ENCODE data around the gene AGO1.
"Not testable (repeated sequence)": the region's sequence is repeated elsewhere in the genome, so short reads cannot be mapped to it uniquely, and the experiment has no call there.

Gene AGO1

GRCh38 chr1:35888255-35888654 lies 5.2 kb downstream of the AGO1 start:
- Histone ChIP-seq H3K36me3 (ENCODE audit: insufficient read depth) (no peaks in the 10 kb centered on the region), H3K79me2 (ENCODE audit: insufficient read depth, low read depth) (no peaks in the 10 kb centered on the region; the same call in 1 of the 2 replicates), H3K27ac (no peak overlapping the region)

DNA sequence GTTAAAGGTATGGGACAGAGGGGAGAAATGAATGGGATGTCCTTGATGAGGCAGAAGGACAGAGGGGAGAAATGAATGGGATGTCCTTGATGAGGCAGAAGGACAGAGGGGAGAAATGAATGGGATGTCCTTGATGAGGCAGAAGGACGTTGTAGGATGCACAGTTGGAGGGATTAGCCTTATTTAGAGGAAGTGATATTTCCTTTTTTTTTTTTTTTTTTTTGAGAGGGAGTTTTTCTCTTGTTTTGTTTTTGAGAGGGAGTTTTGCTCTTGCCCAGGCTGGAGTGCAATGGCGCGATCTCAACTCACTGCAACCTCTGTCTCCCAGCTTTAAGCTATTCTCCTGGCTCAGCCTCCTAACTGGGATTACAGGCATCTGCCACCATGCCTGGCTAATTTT lies 6.0 kb downstream of the AGO1 start:
- not testable (repeated sequence) for H3K4me3 ChIP-seq (IDR thresholded peaks at IDR 0.05; ENCODE audit: insufficient read depth, low read depth, low read length); H4K20me1 ChIP-seq (ENCODE audit: insufficient read depth); H3K79me2 ChIP-seq (ENCODE audit: insufficient read depth, low read depth); H3K4me2 ChIP-seq; H3K9ac ChIP-seq; H3K27me3 ChIP-seq (ENCODE audit: insufficient read depth, low read depth); H3K36me3 ChIP-seq (ENCODE audit: insufficient read depth); H2AFZ ChIP-seq (ENCODE audit: low read depth); H3K27ac ChIP-seq
- H3K4me1 ChIP-seq (ENCODE audit: low read depth, poor library complexity, severe bottlenecking), result peaks cover 19% of the 10 kb centered on the region

More at GRCh38 chr1:35888255-35888654, 5.2 kb downstream of the AGO1 start:
- no peak overlapping the region for H3K9ac ChIP-seq
- H3K27me3 ChIP-seq (ENCODE audit: insufficient read depth, low read depth), result no peaks in the 10 kb centered on the region
- no peak overlapping the region for H2AFZ ChIP-seq (ENCODE audit: low read depth)
- peaks cover 23% of the 10 kb centered on the region for H3K4me1 ChIP-seq (ENCODE audit: low read depth, poor library complexity, severe bottlenecking)
- no peak overlapping the region for H3K4me2 ChIP-seq
- H4K20me1 ChIP-seq (ENCODE audit: insufficient read depth), result no peaks in the 10 kb centered on the region
- TF ChIP-seq, protein P1, sequence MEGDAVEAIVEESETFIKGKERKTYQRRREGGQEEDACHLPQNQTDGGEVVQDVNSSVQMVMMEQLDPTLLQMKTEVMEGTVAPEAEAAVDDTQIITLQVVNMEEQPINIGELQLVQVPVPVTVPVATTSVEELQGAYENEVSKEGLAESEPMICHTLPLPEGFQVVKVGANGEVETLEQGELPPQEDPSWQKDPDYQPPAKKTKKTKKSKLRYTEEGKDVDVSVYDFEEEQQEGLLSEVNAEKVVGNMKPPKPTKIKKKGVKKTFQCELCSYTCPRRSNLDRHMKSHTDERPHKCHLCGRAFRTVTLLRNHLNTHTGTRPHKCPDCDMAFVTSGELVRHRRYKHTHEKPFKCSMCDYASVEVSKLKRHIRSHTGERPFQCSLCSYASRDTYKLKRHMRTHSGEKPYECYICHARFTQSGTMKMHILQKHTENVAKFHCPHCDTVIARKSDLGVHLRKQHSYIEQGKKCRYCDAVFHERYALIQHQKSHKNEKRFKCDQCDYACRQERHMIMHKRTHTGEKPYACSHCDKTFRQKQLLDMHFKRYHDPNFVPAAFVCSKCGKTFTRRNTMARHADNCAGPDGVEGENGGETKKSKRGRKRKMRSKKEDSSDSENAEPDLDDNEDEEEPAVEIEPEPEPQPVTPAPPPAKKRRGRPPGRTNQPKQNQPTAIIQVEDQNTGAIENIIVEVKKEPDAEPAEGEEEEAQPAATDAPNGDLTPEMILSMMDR (conservative IDR thresholded peaks at IDR 0.05; ENCODE audit: low read depth, low read length), result no peak
- no peak overlapping the region for H3K4me3 ChIP-seq (IDR thresholded peaks at IDR 0.05; ENCODE audit: insufficient read depth, low read depth, low read length)

DNA sequence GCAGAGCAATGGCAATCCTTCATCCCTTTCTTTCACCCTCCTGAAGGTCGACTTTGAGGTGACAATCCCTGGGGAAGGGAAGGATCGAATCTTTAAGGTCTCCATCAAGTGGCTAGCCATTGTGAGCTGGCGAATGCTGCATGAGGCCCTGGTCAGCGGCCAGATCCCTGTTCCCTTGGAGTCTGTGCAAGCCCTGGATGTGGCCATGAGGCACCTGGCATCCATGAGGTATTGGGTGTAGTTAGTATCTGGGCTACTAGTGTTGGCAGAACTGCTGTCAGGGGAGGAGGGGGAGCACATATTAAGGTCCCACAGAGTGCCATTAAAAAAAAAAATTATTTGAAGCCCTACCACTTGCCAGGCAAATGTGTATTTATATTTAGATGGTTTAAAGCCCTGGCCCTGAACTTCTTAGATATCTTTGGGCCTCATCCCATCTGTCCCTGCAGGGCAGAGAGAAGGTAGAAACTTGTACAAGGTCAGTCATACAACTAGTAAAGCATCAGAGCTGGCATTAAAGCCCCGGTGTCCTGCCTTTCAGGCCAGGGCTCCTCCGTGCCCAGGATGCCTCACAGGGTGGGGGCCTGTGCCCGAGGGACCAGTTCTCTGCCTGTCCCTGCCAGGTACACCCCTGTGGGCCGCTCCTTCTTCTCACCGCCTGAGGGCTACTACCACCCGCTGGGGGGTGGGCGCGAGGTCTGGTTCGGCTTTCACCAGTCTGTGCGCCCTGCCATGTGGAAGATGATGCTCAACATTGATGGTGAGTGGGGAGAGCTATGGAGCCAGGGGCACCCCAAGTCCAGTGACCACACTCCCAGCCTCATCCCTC lies 10.3 kb downstream of the AGO1 start:
- no peaks in the 10 kb centered on the region for H3K36me3 ChIP-seq (ENCODE audit: insufficient read depth)
- H4K20me1 ChIP-seq (ENCODE audit: insufficient read depth), result no peaks in the 10 kb centered on the region
- no peak overlapping the region for H2AFZ ChIP-seq (ENCODE audit: low read depth)
- H3K79me2 ChIP-seq (ENCODE audit: insufficient read depth, low read depth), result no peaks in the 10 kb centered on the region
- no peaks in the 10 kb centered on the region for H3K27me3 ChIP-seq (ENCODE audit: insufficient read depth, low read depth)
- H3K27ac ChIP-seq, result no peak overlapping the region
- H3K4me3 ChIP-seq (IDR thresholded peaks at IDR 0.05; ENCODE audit: insufficient read depth, low read depth, low read length), result no peak overlapping the region
- H3K4me2 ChIP-seq, result no peak overlapping the region
- TF ChIP-seq, protein P1 (conservative IDR thresholded peaks at IDR 0.05; ENCODE audit: low read depth, low read length), result no peak
- H3K9ac ChIP-seq, result no peak overlapping the region
- no peaks in the 10 kb centered on the region for H3K4me1 ChIP-seq (ENCODE audit: low read depth, poor library complexity, severe bottlenecking)

DNA sequence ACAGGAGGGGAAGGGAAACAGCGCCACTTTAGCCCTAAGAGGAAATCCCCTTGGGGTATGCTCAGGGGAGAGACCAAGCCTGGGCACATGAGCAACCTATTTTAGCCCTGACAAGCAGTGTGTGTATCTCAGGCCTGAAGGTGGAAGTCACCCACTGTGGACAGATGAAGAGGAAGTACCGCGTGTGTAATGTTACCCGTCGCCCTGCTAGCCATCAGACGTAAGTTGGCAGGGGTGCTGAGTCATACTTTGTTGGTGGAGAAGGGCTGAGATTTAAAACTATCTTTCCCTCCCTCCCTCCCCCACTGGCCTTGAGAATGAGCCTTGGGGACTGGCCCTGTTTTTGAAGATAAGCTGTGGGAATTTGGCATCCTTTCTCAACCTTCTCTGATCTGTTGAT lies 11.2 kb downstream of the AGO1 start:
- H2AFZ ChIP-seq (ENCODE audit: low read depth), result no peak overlapping the region
- H4K20me1 ChIP-seq (ENCODE audit: insufficient read depth), result no peaks in the 10 kb centered on the region
- H3K27me3 ChIP-seq (ENCODE audit: insufficient read depth, low read depth), result no peaks in the 10 kb centered on the region
- no peak overlapping the region for H3K4me2 ChIP-seq
- TF ChIP-seq, protein P1 (conservative IDR thresholded peaks at IDR 0.05; ENCODE audit: low read depth, low read length), result no peak
- H3K27ac ChIP-seq, result no peak overlapping the region
- no peaks in the 10 kb centered on the region for H3K79me2 ChIP-seq (ENCODE audit: insufficient read depth, low read depth)
- no peaks in the 10 kb centered on the region for H3K4me1 ChIP-seq (ENCODE audit: low read depth, poor library complexity, severe bottlenecking)
- no peaks in the 10 kb centered on the region for H3K36me3 ChIP-seq (ENCODE audit: insufficient read depth)
- no peak overlapping the region for H3K9ac ChIP-seq
- H3K4me3 ChIP-seq (IDR thresholded peaks at IDR 0.05; ENCODE audit: insufficient read depth, low read depth, low read length), result no peak overlapping the region

- no peak overlapping the region for H3K4me2 ChIP-seq
- H2AFZ ChIP-seq (ENCODE audit: low read depth), result no peak overlapping the region
- H3K36me3 ChIP-seq (ENCODE audit: insufficient read depth), result no peaks in the 10 kb centered on the region
Observed at GRCh38 chr1:35894656-35895055, 11.6 kb downstream of the AGO1 start.

More at GRCh38 chr1:35894656-35895055, 11.6 kb downstream of the AGO1 start:
- no peaks in the 10 kb centered on the region for H3K27me3 ChIP-seq (ENCODE audit: insufficient read depth, low read depth)
- H3K27ac ChIP-seq, result no peak overlapping the region
- H4K20me1 ChIP-seq (ENCODE audit: insufficient read depth), result no peaks in the 10 kb centered on the region
- no peaks in the 10 kb centered on the region for H3K4me1 ChIP-seq (ENCODE audit: low read depth, poor library complexity, severe bottlenecking)
- no peaks in the 10 kb centered on the region for H3K79me2 ChIP-seq (ENCODE audit: insufficient read depth, low read depth)
- TF ChIP-seq, protein P1 (conservative IDR thresholded peaks at IDR 0.05; ENCODE audit: low read depth, low read length), result no peak
- no peak overlapping the region for H3K9ac ChIP-seq
- no peak overlapping the region for H3K4me3 ChIP-seq (IDR thresholded peaks at IDR 0.05; ENCODE audit: insufficient read depth, low read depth, low read length)
